DOHH2 (cell line): ENCODE results near the gene RAB3A.

ENCODE experiments used
- H3F3A ChIP-seq: fragments of 200-600 bp; sonication (generic), shearing (Covaris generic); 2 replicates; pipeline ENCODE4 v1.6.0; 2016; ENCODE audit warnings: antibody characterized with exemption, mild to moderate bottlenecking; ENCODE audit not compliant: control insufficient read depth, insufficient read depth
- H3K27ac ChIP-seq: fragments of 200-600 bp; sonication (generic); 2 replicates; pipeline ENCODE4 v1.5.1; 2014; ENCODE audit warnings: low read depth, mild to moderate bottlenecking, low read length, moderate library complexity
- H3K27me3 ChIP-seq: fragments of 200-600 bp; sonication (generic); 2 replicates; pipeline ENCODE4 v1.6.1; 2014; ENCODE audit warnings: mild to moderate bottlenecking, low read length, mixed read lengths; ENCODE audit not compliant: control insufficient read depth
- H3K36me3 ChIP-seq: fragments of 200-600 bp; sonication (generic); 2 replicates; pipeline ENCODE4 v1.6.1; 2014; ENCODE audit warnings: mild to moderate bottlenecking, low read length, moderate library complexity, mixed read lengths; ENCODE audit not compliant: control insufficient read depth
- H3K4me1 ChIP-seq: fragments of 200-600 bp; sonication (generic); 2 replicates; pipeline ENCODE4 v1.6.1; 2014; ENCODE audit warnings: mild to moderate bottlenecking, low read length, mixed read lengths; ENCODE audit not compliant: control insufficient read depth
- H3K4me2 ChIP-seq: fragments of 200-600 bp; sonication (generic); 2 replicates; pipeline ENCODE4 v1.6.0; 2014; ENCODE audit warnings: mild to moderate bottlenecking, low read length, moderate library complexity
- H3K4me3 ChIP-seq: fragments of 200-600 bp; sonication (generic); 2 replicates; pipeline ENCODE4 v1.5.1; 2014; ENCODE audit warnings: mild to moderate bottlenecking, low read length, mixed read lengths
- H3K79me2 ChIP-seq: fragments of 200-600 bp; sonication (generic); 2 replicates; pipeline ENCODE4 v1.6.1; 2014; ENCODE audit warnings: mild to moderate bottlenecking, low read length, mixed read lengths; ENCODE audit not compliant: control insufficient read depth
- H3K9me2 ChIP-seq: fragments of 200-600 bp; sonication (generic); replicated peaks from 2 replicates; pipeline ENCODE4 v1.6.1; 2014; ENCODE audit warnings: mild to moderate bottlenecking, low read length, mixed read lengths; ENCODE audit not compliant: control insufficient read depth
- H3K9me3 ChIP-seq: fragments of 200-600 bp; sonication (generic); 2 replicates; pipeline ENCODE4 v1.6.1; 2014; ENCODE audit warnings: antibody characterized with exemption, low read length, mixed read lengths; ENCODE audit not compliant: control insufficient read depth, insufficient read depth
- H4K20me1 ChIP-seq: fragments of 200-600 bp; sonication (generic); 2 replicates; pipeline ENCODE4 v1.6.0; 2014; ENCODE audit warnings: low read depth, mild to moderate bottlenecking, antibody characterized with exemption, low read length, moderate library complexity; ENCODE audit not compliant: control insufficient read depth, insufficient read depth
- CTCF ChIP-seq: fragments of 200-600 bp; sonication (generic); IDR thresholded peaks from one replicate; pipeline ENCODE4 v1.5.1; 2014; ENCODE audit warnings: antibody characterized with exemption, mild to moderate bottlenecking, low read depth, low read length; ENCODE audit not compliant: poor library complexity, severe bottlenecking
- EZH2phosphoT487 ChIP-seq: fragments of 200-600 bp; sonication (generic); IDR thresholded peaks from 2 replicates; pipeline ENCODE4 v1.6.1; 2017; ENCODE audit warnings: borderline replicate concordance, mild to moderate bottlenecking, antibody characterized with exemption, low read length, moderate library complexity, mixed read lengths

Gene RAB3A

DNA sequence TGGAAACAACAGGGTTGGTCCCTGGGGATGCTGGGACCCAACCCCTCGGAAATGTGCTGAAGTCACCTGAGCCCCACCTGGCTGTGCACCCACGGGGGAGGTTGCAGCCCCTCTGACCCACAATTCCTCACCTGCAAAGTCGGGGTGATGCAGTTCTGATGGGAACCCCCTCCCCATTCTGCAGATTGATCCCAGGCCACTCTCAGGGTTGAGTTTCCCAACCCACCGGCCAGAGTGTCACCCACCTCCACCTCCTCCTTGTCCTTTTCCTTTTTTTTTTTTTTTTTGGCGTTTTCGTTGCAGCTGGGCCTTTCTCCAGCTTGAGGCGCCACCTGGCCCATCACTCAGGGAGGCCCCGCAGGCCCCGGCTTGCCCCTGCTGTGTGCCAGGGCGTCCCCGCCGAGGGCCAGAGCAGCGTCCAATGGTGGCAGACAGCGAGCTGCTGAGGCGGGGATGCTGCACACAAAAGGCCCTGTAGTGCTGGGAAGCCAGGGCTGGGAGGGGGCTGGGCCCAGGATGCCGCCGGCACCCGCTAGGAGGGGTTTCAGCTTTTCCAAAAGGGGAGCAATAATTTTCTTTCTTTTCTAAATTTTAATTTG lies 46.3 kb downstream of the RAB3A start:
- Histone ChIP-seq H4K20me1 (no peaks in the 10 kb centered on the region), H3K27me3 (no peaks in the 10 kb centered on the region), H3K27ac (no peak overlapping the region), H3F3A (peaks cover 8% of the 10 kb centered on the region), H3K4me3 (no peak overlapping the region), H3K9me2 (no peaks in the 10 kb centered on the region), H3K36me3 (peaks cover 41% of the 10 kb centered on the region), H3K4me2 (no peak overlapping the region), H3K79me2 (peaks cover 51% of the 10 kb centered on the region), H3K9me3 (no peaks in the 10 kb centered on the region), H3K4me1 (peaks cover 41% of the 10 kb centered on the region)
- TF ChIP-seq EZH2phosphoT487, result no peak
- TF ChIP-seq CTCF, result no peak

- H4K20me1 ChIP-seq, result no peaks in the 10 kb centered on the region
- H3K9me2 ChIP-seq, result no peaks in the 10 kb centered on the region
- H3K4me2 ChIP-seq, result no peak overlapping the region
- peaks cover 49% of the 10 kb centered on the region for H3K79me2 ChIP-seq
- no peak overlapping the region for H3K27ac ChIP-seq
- H3K4me1 ChIP-seq, result peaks cover 43% of the 10 kb centered on the region
- H3K4me3 ChIP-seq, result no peak overlapping the region
- H3K36me3 ChIP-seq, result peaks cover 36% of the 10 kb centered on the region
- TF ChIP-seq CTCF (no peak), EZH2phosphoT487 (no peak)
- H3K9me3 ChIP-seq, result no peaks in the 10 kb centered on the region
- peaks cover 8% of the 10 kb centered on the region for H3F3A ChIP-seq
- no peaks in the 10 kb centered on the region for H3K27me3 ChIP-seq
Measured at GRCh38 chr19:18156841-18157464, 46.9 kb downstream of the RAB3A start.

- Histone ChIP-seq H3K79me2 (peaks cover 43% of the 10 kb centered on the region), H3K27ac (no peak overlapping the region), H3K27me3 (no peaks in the 10 kb centered on the region), H3K4me3 (no peak overlapping the region), H3K9me3 (no peaks in the 10 kb centered on the region), H4K20me1 (no peaks in the 10 kb centered on the region), H3K4me2 (no peak overlapping the region), H3K9me2 (no peaks in the 10 kb centered on the region), H3F3A (peaks cover 8% of the 10 kb centered on the region), H3K36me3 (peaks cover 31% of the 10 kb centered on the region), H3K4me1 (peaks cover 44% of the 10 kb centered on the region)
- TF ChIP-seq CTCF (no peak), EZH2phosphoT487 (no peak)
Measured at GRCh38 chr19:18156268-18156667, 47.6 kb downstream of the RAB3A start.
